ENCODE data around the gene SMIM35.

GRCh38 chr11:118001494-118001971 lies 85.2 kb downstream of the SMIM35 start:
- TF ChIP-seq, protein P1, sequence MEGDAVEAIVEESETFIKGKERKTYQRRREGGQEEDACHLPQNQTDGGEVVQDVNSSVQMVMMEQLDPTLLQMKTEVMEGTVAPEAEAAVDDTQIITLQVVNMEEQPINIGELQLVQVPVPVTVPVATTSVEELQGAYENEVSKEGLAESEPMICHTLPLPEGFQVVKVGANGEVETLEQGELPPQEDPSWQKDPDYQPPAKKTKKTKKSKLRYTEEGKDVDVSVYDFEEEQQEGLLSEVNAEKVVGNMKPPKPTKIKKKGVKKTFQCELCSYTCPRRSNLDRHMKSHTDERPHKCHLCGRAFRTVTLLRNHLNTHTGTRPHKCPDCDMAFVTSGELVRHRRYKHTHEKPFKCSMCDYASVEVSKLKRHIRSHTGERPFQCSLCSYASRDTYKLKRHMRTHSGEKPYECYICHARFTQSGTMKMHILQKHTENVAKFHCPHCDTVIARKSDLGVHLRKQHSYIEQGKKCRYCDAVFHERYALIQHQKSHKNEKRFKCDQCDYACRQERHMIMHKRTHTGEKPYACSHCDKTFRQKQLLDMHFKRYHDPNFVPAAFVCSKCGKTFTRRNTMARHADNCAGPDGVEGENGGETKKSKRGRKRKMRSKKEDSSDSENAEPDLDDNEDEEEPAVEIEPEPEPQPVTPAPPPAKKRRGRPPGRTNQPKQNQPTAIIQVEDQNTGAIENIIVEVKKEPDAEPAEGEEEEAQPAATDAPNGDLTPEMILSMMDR (IDR thresholded peaks at IDR 0.05; ENCODE audit: insufficient read depth, low read length, poor library complexity, severe bottlenecking) = no peak
- TF ChIP-seq EZH2phosphoT487 (conservative IDR thresholded peaks at IDR 0.05; ENCODE audit: low read length) = no peak

Measured in SU-DHL-6 (cell line).